ENCODE data around the gene SLC30A3. TPM values are rescaled to one million over a fixed set of nuclear protein-coding genes. Genes with fewer than 3 reads are reported as not detected.

The SLC30A3 gene
- total and polyA plus RNA-seq, 5 donors, result 7.3 to 17.3 (median 9.6) TPM

DNA sequence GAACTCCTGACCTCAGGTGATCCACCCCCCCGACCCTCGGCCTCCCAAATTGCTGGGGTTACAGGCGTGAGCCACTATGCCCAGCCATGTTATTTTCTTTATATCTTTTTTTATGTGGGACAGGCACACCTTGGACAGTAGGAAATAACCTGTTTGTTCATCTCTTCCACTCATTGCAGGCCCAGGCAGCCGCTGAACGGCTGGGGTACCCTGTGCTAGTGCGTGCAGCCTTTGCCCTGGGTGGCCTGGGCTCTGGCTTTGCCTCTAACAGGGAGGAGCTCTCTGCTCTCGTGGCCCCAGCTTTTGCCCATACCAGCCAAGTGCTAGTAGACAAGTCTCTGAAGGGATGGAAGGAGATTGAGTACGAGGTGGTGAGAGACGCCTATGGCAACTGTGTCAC lies 37.3 kb downstream of the SLC30A3 start:
- 92% methylated on average over 9 of the region's 9 CpGs for WGBS
- no peak for DNase-seq
- no peaks in the 10 kb centered on the region for H3K9me3 ChIP-seq (ENCODE audit: control insufficient read depth, low read length)
- no peaks in the 10 kb centered on the region for H3K27me3 ChIP-seq (ENCODE audit: control insufficient read depth, insufficient read depth)
- intact Hi-C loops (cut with DNase I), result no loop called here
- ATAC-seq, result no peak
- no peak overlapping the region for H3K27ac ChIP-seq (ENCODE audit: low read length)
- H3K4me1 ChIP-seq (ENCODE audit: control insufficient read depth, insufficient read depth, low read length), result no peaks in the 10 kb centered on the region
- H3K4me3 ChIP-seq (ENCODE audit: low read length), result no peak overlapping the region

DNA sequence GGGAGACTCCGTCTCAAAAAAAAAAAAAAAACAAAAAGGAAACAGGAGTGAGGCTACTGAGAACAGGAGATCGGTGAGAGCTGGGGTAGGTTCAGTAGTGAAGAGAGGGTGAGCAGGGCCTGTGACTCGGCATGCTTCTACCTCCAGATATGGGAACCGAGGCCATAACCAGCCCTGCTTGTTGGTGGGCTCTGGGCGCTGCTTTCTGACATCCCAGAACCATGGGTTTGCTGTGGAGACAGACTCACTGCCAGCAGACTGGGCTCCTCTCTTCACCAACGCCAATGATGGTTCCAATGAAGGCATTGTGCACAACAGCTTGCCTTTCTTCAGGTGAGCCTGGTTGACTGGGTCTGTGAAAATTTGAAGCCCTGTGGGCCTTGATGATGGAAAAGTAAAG lies 39.4 kb downstream of the SLC30A3 start:
- no peaks in the 10 kb centered on the region for H3K27me3 ChIP-seq (ENCODE audit: control insufficient read depth, insufficient read depth)
- no peaks in the 10 kb centered on the region for H3K4me1 ChIP-seq (ENCODE audit: control insufficient read depth, insufficient read depth, low read length)
- no peak overlapping the region for H3K27ac ChIP-seq (ENCODE audit: low read length)
- ATAC-seq, result no peak
- intact Hi-C loops (cut with DNase I), result no loop called here
- H3K9me3 ChIP-seq (ENCODE audit: control insufficient read depth, low read length), result no peaks in the 10 kb centered on the region
- peak in 1 of 3 donors; percentile 14 for DNase-seq
- WGBS, result 96% methylated on average over 6 of the region's 6 CpGs
- no peak overlapping the region for H3K4me3 ChIP-seq (ENCODE audit: low read length)

DNA sequence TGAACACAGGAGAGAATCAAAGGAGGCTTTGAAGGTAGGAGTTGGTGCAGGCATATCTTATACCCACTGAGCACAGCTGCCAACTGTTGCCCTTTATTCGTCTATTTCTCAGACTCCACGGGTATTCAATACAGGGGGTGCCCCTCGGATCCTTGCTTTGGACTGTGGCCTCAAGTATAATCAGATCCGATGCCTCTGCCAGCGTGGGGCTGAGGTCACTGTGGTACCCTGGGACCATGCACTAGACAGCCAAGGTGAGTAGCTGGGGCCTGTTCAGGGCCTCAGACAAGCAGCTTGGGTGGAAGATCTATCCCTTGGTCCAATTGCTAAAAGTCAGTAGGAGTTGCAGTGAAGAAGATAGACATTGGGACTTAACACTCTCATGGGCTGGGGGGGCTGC lies 40.4 kb downstream of the SLC30A3 start:
- Histone ChIP-seq H3K27me3 (ENCODE audit: control insufficient read depth, insufficient read depth) (no peaks in the 10 kb centered on the region), H3K9me3 (ENCODE audit: control insufficient read depth, low read length) (no peaks in the 10 kb centered on the region), H3K27ac (ENCODE audit: low read length) (no peak overlapping the region), H3K4me3 (ENCODE audit: low read length) (no peak overlapping the region), H3K4me1 (ENCODE audit: control insufficient read depth, insufficient read depth, low read length) (no peaks in the 10 kb centered on the region)
- no peak for ATAC-seq
- intact Hi-C loops (cut with DNase I), result no loop called here
- 95% methylated on average over 5 of the region's 5 CpGs for WGBS
- DNase-seq, result no peak

DNA sequence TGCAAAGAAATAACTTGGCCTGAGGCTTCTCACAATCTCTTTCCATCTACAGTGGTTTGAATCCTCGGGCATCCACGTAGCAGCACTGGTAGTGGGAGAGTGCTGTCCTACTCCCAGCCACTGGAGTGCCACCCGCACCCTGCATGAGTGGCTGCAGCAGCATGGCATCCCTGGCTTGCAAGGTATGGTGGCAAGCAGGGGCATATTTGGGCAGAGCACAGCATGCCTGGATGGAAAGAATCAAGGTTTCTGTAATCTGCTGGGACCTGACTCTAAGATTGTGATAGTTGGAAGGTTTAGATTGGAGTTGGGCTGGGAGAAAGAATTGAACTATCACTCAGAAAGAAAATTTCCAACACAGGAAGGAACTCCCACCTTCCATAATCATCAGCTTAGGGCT lies 41.7 kb downstream of the SLC30A3 start:
- Histone ChIP-seq H3K9me3 (ENCODE audit: control insufficient read depth, low read length) (no peaks in the 10 kb centered on the region), H3K4me3 (ENCODE audit: low read length) (no peak overlapping the region), H3K27ac (ENCODE audit: low read length) (no peak overlapping the region), H3K27me3 (ENCODE audit: control insufficient read depth, insufficient read depth) (no peaks in the 10 kb centered on the region), H3K4me1 (ENCODE audit: control insufficient read depth, insufficient read depth, low read length) (peaks cover 2% of the 10 kb centered on the region)
- WGBS, result 92% methylated on average over 3 of the region's 3 CpGs
- ATAC-seq, result no peak
- intact Hi-C loops (cut with DNase I), result no loop called here
- DNase-seq, result no peak

DNA sequence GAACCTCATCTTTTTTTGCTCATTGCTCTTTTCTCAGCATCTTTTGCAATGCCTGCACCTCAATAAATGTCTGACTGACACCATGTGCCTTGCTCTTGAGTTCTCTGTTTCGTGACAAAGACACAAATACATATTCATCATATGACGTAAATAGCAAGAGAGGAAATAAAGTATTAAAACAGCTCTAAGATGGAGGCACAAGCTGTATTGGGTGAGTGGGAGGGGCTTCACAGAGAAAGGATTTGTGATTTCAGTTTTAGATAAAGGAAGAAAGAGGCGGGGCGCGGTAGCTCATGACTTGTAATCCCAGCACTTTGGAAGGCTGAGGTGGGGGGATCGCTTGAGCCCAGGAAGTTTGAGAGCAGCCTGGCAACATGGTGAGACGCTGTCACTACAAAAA lies 42.8 kb downstream of the SLC30A3 start:
- Histone ChIP-seq H3K27ac (ENCODE audit: low read length) (no peak overlapping the region), H3K9me3 (ENCODE audit: control insufficient read depth, low read length) (no peaks in the 10 kb centered on the region), H3K4me3 (ENCODE audit: low read length) (no peak overlapping the region), H3K27me3 (ENCODE audit: control insufficient read depth, insufficient read depth) (no peaks in the 10 kb centered on the region), H3K4me1 (ENCODE audit: control insufficient read depth, insufficient read depth, low read length) (peaks cover 2% of the 10 kb centered on the region)
- DNase-seq, result peak in 1 of 3 donors; percentile 9
- intact Hi-C loops (cut with DNase I), result no loop called here
- no peak for ATAC-seq
- WGBS, result 97% methylated on average over 7 of the region's 7 CpGs

DNA sequence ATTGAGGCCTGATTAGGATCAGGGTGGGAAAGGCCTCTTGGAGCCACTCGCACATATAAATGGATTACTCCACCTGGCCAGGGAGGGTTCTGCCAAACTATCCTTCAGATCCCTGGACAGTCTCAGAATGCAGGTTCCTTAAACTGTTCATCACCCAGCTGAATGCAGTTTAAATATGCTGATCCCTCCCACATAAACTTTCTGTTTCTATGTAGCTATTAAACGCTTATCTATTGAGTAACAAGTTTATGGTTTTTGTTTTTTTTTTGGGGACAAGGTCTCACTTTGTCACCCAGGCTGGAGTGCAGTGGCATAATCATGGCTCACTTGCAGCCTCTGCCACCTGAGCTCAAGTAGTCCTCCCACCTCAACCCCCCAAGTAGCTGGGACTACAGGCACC lies 43.8 kb downstream of the SLC30A3 start:
- Histone ChIP-seq H3K27me3 (ENCODE audit: control insufficient read depth, insufficient read depth) (no peaks in the 10 kb centered on the region), H3K4me3 (ENCODE audit: low read length) (no peak overlapping the region), H3K27ac (ENCODE audit: low read length) (no peak overlapping the region), H3K9me3 (ENCODE audit: control insufficient read depth, low read length) (no peaks in the 10 kb centered on the region), H3K4me1 (ENCODE audit: control insufficient read depth, insufficient read depth, low read length) (peaks cover 2% of the 10 kb centered on the region)
- 85% methylated on average over 2 of the region's 2 CpGs for WGBS
- no peak for ATAC-seq
- no peak for DNase-seq
- intact Hi-C loops (cut with DNase I), result no loop called here

DNA sequence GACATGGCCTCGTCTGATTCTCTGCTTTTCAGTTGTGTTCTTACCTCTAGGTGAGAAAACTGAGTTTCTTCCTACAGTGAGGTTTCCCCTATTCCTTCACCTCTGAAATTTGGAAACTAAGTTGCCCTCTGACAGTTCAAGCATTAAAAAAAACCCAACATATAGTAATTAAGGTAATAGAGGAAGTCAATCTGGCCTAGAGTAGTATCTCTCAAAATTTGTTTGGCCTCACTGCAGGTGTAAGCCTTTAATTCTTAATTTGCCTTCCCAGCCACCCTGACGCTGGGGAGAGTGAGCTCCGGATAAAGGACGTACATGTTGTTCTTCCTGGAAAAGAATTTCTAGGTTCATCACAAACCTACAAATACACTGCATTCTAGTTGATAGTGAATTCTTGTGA lies 44.2 kb downstream of the SLC30A3 start:
- H3K9me3 ChIP-seq (ENCODE audit: control insufficient read depth, low read length), result no peaks in the 10 kb centered on the region
- ATAC-seq (no peak), DNase-seq (no peak)
- no peak overlapping the region for H3K27ac ChIP-seq (ENCODE audit: low read length)
- peaks cover 2% of the 10 kb centered on the region for H3K4me1 ChIP-seq (ENCODE audit: control insufficient read depth, insufficient read depth, low read length)
- H3K27me3 ChIP-seq (ENCODE audit: control insufficient read depth, insufficient read depth), result no peaks in the 10 kb centered on the region
- intact Hi-C loops (cut with DNase I), result no loop called here
- WGBS, result 84% methylated on average over 4 of the region's 4 CpGs
- no peak overlapping the region for H3K4me3 ChIP-seq (ENCODE audit: low read length)

DNA sequence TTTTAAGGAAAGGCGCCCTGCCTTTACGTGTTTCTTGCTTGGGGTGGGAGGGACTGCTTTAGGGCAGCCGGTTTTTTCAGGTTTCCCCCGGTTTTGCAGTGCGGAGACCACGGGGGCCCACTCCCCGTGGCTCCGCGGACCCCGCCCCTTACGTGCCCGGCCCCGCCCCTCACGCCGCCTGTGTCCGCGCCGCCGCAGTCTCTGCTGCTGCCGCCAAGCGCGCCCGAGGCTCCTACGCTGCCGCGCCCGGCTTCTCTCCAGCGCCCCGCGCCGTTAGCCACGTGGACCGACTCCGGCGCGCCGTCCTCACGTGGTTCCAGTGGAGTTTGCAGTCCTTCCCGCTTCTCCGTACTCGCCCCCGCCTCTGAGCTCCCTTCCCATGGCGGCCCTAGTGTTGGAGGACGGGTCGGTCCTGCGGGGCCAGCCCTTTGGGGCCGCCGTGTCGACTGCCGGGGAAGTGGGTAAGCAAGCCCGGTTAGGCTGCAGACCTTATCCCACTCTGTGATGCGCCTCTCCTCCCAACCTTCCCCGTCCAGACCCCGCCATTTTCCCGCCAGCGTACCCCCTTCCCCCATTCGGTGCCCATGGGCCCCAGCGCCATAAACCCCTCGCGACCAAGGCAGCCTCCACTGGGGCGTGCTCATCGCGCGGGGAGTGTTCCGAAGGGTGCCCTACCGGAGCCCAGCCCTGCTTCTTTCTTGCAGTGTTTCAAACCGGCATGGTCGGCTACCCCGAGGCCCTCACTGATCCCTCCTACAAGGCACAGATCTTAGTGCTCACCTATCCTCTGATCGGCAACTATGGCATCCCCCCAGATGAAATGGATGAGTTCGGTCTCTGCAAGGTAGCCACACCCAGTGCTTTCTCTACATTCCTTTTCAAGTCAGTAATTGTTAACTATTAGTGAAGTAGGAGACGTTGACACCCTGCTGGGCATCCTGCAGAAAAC lies 45.4 kb downstream of the SLC30A3 start, which contains the start of gene CAD:
TSS of gene CAD (plus strand) at position 197 of the 949 bp plus-strand sequence. CDS start at position 380, 183 bp downstream.
- ATAC-seq (peak; percentile 95 to 96), DNase-seq (peak; percentile 91 to 96 (median 94))
- Histone ChIP-seq H3K27me3 (ENCODE audit: control insufficient read depth, insufficient read depth) (no peaks in the 10 kb centered on the region), H3K4me1 (ENCODE audit: control insufficient read depth, insufficient read depth, low read length) (peaks cover 2% of the 10 kb centered on the region), H3K4me3 (ENCODE audit: low read length) (peak within 1 kb of the TSS; percentile 63), H3K27ac (ENCODE audit: low read length) (no peak within 1 kb of the TSS), H3K9me3 (ENCODE audit: control insufficient read depth, low read length) (no peaks in the 10 kb centered on the region)
- intact Hi-C loops (cut with DNase I), result no loop called here
- 2% methylated on average over 72 of the region's 72 CpGs for WGBS

DNA sequence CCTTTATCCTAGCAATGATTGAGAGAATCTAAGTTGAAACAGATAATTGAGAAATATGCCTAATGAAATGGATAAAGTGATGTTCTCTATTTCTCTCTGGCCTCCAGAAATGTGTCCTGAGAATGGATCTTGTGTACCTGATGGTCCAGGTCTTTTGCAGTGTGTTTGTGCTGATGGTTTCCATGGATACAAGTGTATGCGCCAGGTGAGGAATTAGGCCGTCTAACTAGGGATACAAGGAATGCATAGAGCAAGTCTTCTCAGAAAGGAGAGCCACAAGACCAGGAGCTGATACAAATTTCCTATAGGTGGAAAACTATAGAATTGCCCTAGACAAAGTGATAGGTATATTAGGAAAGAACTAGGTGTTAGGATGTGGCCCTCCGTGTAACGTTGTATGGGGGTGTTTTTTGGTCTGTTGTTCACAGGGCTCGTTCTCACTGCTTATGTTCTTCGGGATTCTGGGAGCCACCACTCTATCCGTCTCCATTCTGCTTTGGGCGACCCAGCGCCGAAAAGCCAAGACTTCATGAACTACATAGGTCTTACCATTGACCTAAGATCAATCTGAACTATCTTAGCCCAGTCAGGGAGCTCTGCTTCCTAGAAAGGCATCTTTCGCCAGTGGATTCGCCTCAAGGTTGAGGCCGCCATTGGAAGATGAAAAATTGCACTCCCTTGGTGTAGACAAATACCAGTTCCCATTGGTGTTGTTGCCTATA lies 46.3 kb downstream of the SLC30A3 start:
- no peak overlapping the region for H3K27ac ChIP-seq (ENCODE audit: low read length)
- peaks cover 2% of the 10 kb centered on the region for H3K4me1 ChIP-seq (ENCODE audit: control insufficient read depth, insufficient read depth, low read length)
- intact Hi-C loops (cut with DNase I), result no loop called here
- DNase-seq (no peak), ATAC-seq (no peak)
- WGBS, result 86% methylated on average over 13 of the region's 13 CpGs
- peak overlapping the region; percentile 63 for H3K4me3 ChIP-seq (ENCODE audit: low read length)
- H3K27me3 ChIP-seq (ENCODE audit: control insufficient read depth, insufficient read depth), result no peaks in the 10 kb centered on the region
- no peaks in the 10 kb centered on the region for H3K9me3 ChIP-seq (ENCODE audit: control insufficient read depth, low read length)

DNA sequence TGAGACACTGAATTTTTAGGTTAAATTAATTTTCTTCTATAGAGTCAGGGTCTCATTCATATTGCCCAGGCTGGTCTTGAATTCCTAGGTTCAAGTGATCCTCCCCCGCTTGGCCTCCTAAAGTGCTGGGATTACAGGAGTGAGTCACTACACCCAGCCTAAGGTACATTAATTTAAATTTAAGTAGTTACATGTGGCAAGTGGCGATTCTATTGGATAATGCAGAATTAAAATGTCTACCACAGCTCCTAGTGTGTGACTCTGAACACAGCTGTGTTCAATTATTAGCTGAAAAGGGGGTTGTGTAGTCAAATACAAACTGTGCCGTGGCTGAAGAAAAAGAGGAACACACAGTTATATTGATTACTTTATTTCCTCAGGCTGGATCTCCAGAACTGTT lies 47.9 kb downstream of the SLC30A3 start:
- intact Hi-C loops (cut with DNase I), result no loop called here
- Histone ChIP-seq H3K4me1 (ENCODE audit: control insufficient read depth, insufficient read depth, low read length) (peaks cover 2% of the 10 kb centered on the region), H3K4me3 (ENCODE audit: low read length) (no peak overlapping the region), H3K27ac (ENCODE audit: low read length) (no peak overlapping the region), H3K9me3 (ENCODE audit: control insufficient read depth, low read length) (no peaks in the 10 kb centered on the region), H3K27me3 (ENCODE audit: control insufficient read depth, insufficient read depth) (no peaks in the 10 kb centered on the region)
- DNase-seq (no peak), ATAC-seq (no peak)
- 96% methylated on average over 3 of the region's 3 CpGs for WGBS

Data from right cardiac atrium (tissue), 5 donors.